Measurements from ENCODE around the gene MT1M. TPM values are rescaled to one million over a fixed set of nuclear protein-coding genes. Genes with fewer than 3 reads are reported as not detected.

MT1M gene
- total and polyA plus RNA-seq, 2 of the 4 experiments (the other 2 are of a cell fraction) = 0.10 TPM; not detected in 1

GRCh38 chr16:56591377-56592060 is 40.9 kb upstream of the MT1M start:
- no peak overlapping the region for H2BK20ac ChIP-seq (ENCODE audit: low read depth, low read length)
- no peak for TF ChIP-seq USF2 (IDR thresholded peaks at IDR 0.05; ENCODE audit: low read depth, low read length)
- no peak for TF ChIP-seq MAFK (IDR thresholded peaks at IDR 0.05; ENCODE audit: low read depth, low read length)
- no peak for TF ChIP-seq RFX5 (IDR thresholded peaks at IDR 0.05; ENCODE audit: low read depth, low read length)
- TF ChIP-seq POLR2A (IDR thresholded peaks at IDR 0.05; ENCODE audit: low read depth, low read length) = no peak
- no peak for TF ChIP-seq ELK1 (IDR thresholded peaks at IDR 0.05; ENCODE audit: borderline replicate concordance, low read depth, low read length)
- TF ChIP-seq SMC3 (IDR thresholded peaks at IDR 0.05; ENCODE audit: low read depth, low read length) = no peak
- TF ChIP-seq BHLHE40 (IDR thresholded peaks at IDR 0.05; ENCODE audit: low read depth, low read length) = no peak
- TF ChIP-seq CEBPB (IDR thresholded peaks at IDR 0.05; ENCODE audit: low read depth, low read length) = no peak
- no peak for TF ChIP-seq NFE2L2 (IDR thresholded peaks at IDR 0.05; ENCODE audit: low read depth, low read length)
- no peak overlapping the region for H2AK9ac ChIP-seq (replicated peaks; ENCODE audit: low read depth, low read length, poor library complexity)
- H4K8ac ChIP-seq (ENCODE audit: low read depth in 2 of 2, low read length in 2 of 2) = no peak overlapping the region
- H4K91ac ChIP-seq (ENCODE audit: insufficient read depth, low read depth, low read length) = no peak overlapping the region
- H3K56ac ChIP-seq (ENCODE audit: extremely low read depth, insufficient read depth, low read length) = no peak overlapping the region
- no peak overlapping the region for H3K14ac ChIP-seq (replicated peaks; ENCODE audit: low read depth, low read length)
- no TSS peak for BruUV-seq (replicated peaks)
- dilution Hi-C loops (cut with HindIII; ENCODE audit: low sequenced_read_pairs, unreplicated experiment) = no loop called here
- ChIA-PET CTCF (interaction anchor here (0.6 to 1.0 kb wide), 3 partner anchors 9 to 35 kb away, joined by 3 to 4 read pairs (median 4); no protein-coding TSS in a partner anchor), POLR2A (ENCODE audit: unreplicated experiment) (interaction anchor here (1.1 kb wide), 1 partner anchor 15 kb away, joined by 3 read pairs; no protein-coding TSS in a partner anchor)
- H4K20me1 ChIP-seq (ENCODE audit: insufficient read depth, low read length) = no peaks in the 10 kb centered on the region
- H3K79me1 ChIP-seq (ENCODE audit: low read depth in 1 of 2, low read length in 2 of 2) = no peaks in the 10 kb centered on the region
- no peak overlapping the region for H3K18ac ChIP-seq (ENCODE audit: low read depth, low read length)
- intact Hi-C loops (cut with micrococcal nuclease) = no loop called here
- H2AFZ ChIP-seq (replicated peaks; ENCODE audit: low read length, poor library complexity) = peak overlapping the region; percentile 2
- ATAC-seq (ENCODE audit: low read depth) = no peak
- no peak overlapping the region for H3K23ac ChIP-seq (ENCODE audit: low read depth, low read length)
- H3K4me3 ChIP-seq (ENCODE audit: insufficient read depth, low read depth, low read length) = no peak overlapping the region
- no peak overlapping the region for H3K9ac ChIP-seq (ENCODE audit: low read depth, low read length)
- H4K5ac ChIP-seq (ENCODE audit: low read depth, low read length) = no peak overlapping the region
- in situ Hi-C loops (cut with MboI; ENCODE audit: low sequenced_read_pairs) = no loop called here
- H3K27me3 ChIP-seq (ENCODE audit: control insufficient read depth, insufficient read depth, low read length) = peaks cover 48% of the 10 kb centered on the region
- H3K4me2 ChIP-seq (ENCODE audit: low read depth, low read length) = no peak overlapping the region
- H3K4ac ChIP-seq (ENCODE audit: low read depth, low read length) = no peak overlapping the region
- H2BK120ac ChIP-seq (ENCODE audit: low read depth, low read length) = no peak overlapping the region
- H3K36me3 ChIP-seq (ENCODE audit: control insufficient read depth, insufficient read depth, low read length) = no peaks in the 10 kb centered on the region
- H3K9me3 ChIP-seq (ENCODE audit: control insufficient read depth, insufficient read depth, low read length) = peaks cover 3% of the 10 kb centered on the region; the same call in 1 of the 2 replicates
- H3K27ac ChIP-seq (ENCODE audit: insufficient read depth, low read length) = no peak overlapping the region
- H3K9me1 ChIP-seq (ENCODE audit: insufficient read depth, low read length) = no peaks in the 10 kb centered on the region
- H2BK5ac ChIP-seq (ENCODE audit: low read depth, low read length, poor library complexity, severe bottlenecking) = no peak overlapping the region
- no peak overlapping the region for H2AK5ac ChIP-seq (ENCODE audit: low read depth, low read length)
- no CpG with 5 or more reads among the region's 4 CpGs for WGBS, 2 experiments (ENCODE audit: extremely low coverage in 2 of 2, insufficient read length in 1 of 2)
- DNase-seq = no peak
- H3K4me1 ChIP-seq (ENCODE audit: control insufficient read depth, insufficient read depth, low read length) = peaks cover 2% of the 10 kb centered on the region; the same call in 1 of the 2 replicates
- no peak overlapping the region for H2BK15ac ChIP-seq (ENCODE audit: low read depth, low read length)
